DMS 273 treated with DMSO at 0.1 percent for 48 hours (cell line): ENCODE measurements around the gene LCE1F.

Experiments
- DNase-seq: peaks from one replicate; lab custom pipeline; 2025; lab: John Stamatoyannopoulos, UW

The LCE1F gene

GRCh38 chr1:152776361-152776760 lies 1.4 kb downstream of the LCE1F start:
- no peak for DNase-seq

GRCh38 chr1:152777510-152778137 lies 2.7 kb downstream of the LCE1F start:
- DNase-seq, result no peak

- DNase-seq, result no peak
These were observed 8.2 kb downstream of the LCE1F start for GRCh38 chr1:152783095-152783494.

- no peak for DNase-seq
These were observed 11.1 kb downstream of the LCE1F start, which contains the start of gene LCE1E for GRCh38 chr1:152786077-152786476. LCE1E (plus strand) TSS chr1:152786257; CDS start chr1:152787300, 1,043 bp downstream.

GRCh38 chr1:152795686-152796085 lies 20.7 kb downstream of the LCE1F start:
- no peak for DNase-seq

GRCh38 chr1:152796421-152796820 lies 21.5 kb downstream of the LCE1F start, which contains the start of gene LCE1D:
LCE1D (plus strand) TSS chr1:152796721; CDS start chr1:152797795, 1,074 bp downstream.
- no peak for DNase-seq

GRCh38 chr1:152801333-152801732 lies 26.4 kb downstream of the LCE1F start:
- no peak for DNase-seq

GRCh38 chr1:152806576-152806975 lies 31.6 kb downstream of the LCE1F start, which contains the start of gene LCE1C:
LCE1C (minus strand) TSS chr1:152806651; CDS start chr1:152805478, 1,173 bp downstream.
- DNase-seq, result no peak

- no peak for DNase-seq
These were observed 36.1 kb downstream of the LCE1F start for GRCh38 chr1:152811050-152811449.

GRCh38 chr1:152811671-152812070 lies 36.7 kb downstream of the LCE1F start, which contains the start of gene LCE1B:
LCE1B (plus strand) TSS chr1:152811971; CDS start chr1:152812447, 476 bp downstream.
- no peak for DNase-seq

GRCh38 chr1:152817309-152817708 lies 42.4 kb downstream of the LCE1F start:
- DNase-seq, result no peak

- DNase-seq, result no peak
These were observed 48.4 kb downstream of the LCE1F start for GRCh38 chr1:152823294-152823693.

GRCh38 chr1:152824964-152825363 lies 50.0 kb downstream of the LCE1F start:
- DNase-seq, result no peak
